HepG2 (cell line): ENCODE data around the gene DIPK1B. TPM values are rescaled to one million over a fixed set of nuclear protein-coding genes. Genes with fewer than 3 reads are reported as not detected.

ENCODE experiments used
- ATAC-seq: fragments of 200-7000 bp; cut with Tn5 transposase; 3 replicates; pipeline ENCODE4 v1.9.1; 2020; ENCODE audit warnings: mild to moderate bottlenecking, moderate library complexity
- BruUV-seq: library from RNA; stranded (reverse); fragments of 400-500 nt; replicated peaks from 2 replicates; lab custom pipeline; 2021; lab: Mats Ljungman, UMichigan
- CTCF ChIA-PET: fragments of 300-600 bp; formaldehyde crosslinking; extraction: SDS; loops from one replicate; lab custom pipeline; 2021; ENCODE audit warnings: low total read pairs, inconsistent platforms, low intra/inter-chr PET ratio; lab: Yijun Ruan, JAX
- POLR2A ChIA-PET: fragments of 350-600 bp; sonication (Branson Sonifier 250); formaldehyde crosslinking; loops from one replicate; lab custom pipeline; 2020; ENCODE audit warnings: antibody characterized with exemption, inconsistent platforms; lab: Yijun Ruan, JAX
- DNase-seq: peaks from one replicate; pipeline ENCODE4 v3.0.0-alpha.2; 2015; ENCODE audit warnings: low spot score
- FAIRE-seq: peaks from 3 replicates; lab custom pipeline; 2011; peaks lifted over from hg19 to GRCh38; lab: Jason Lieb, UNC
- H2AFZ ChIP-seq: one replicate; pipeline ENCODE4 v1.6.1; 2011; ENCODE audit warnings: low read length, inconsistent platforms
- H3K27ac ChIP-seq: fragments of 300-600 bp; 3 replicates; pipeline ENCODE4 v1.8.0; 2011; ENCODE audit warnings: mixed run types, mild to moderate bottlenecking, mixed read lengths, low read length, inconsistent platforms; ENCODE audit not compliant: insufficient read depth; ENCODE audit errors: extremely low read length
- H3K27me3 ChIP-seq, 2 experiments: fragments of 200-600 bp in 1 of 2; 2 replicates in 1 of 2; 3 replicates in 1 of 2; pipeline versions ENCODE4 v1.6.0 to v1.8.0; 2011; ENCODE audit warnings: low read length in 2 of 2, mild to moderate bottlenecking in 2 of 2, moderate library complexity in 2 of 2, inconsistent platforms in 1 of 2; ENCODE audit not compliant: insufficient read depth in 2 of 2, control insufficient read depth in 1 of 2
- H3K36me3 ChIP-seq, 2 experiments: fragments of 200-600 bp in 1 of 2; replicated peaks in 1 of 2; 2 replicates in 1 of 2; 3 replicates in 1 of 2; pipeline versions ENCODE4 v1.5.1 to v1.8.0; 2011; ENCODE audit warnings: low read length in 2 of 2, inconsistent platforms in 1 of 2; ENCODE audit not compliant: insufficient read depth in 2 of 2, control insufficient read depth in 1 of 2
- H3K4me1 ChIP-seq: 2 replicates; pipeline ENCODE4 v1.5.1; 2012; ENCODE audit warnings: low read length, inconsistent platforms; ENCODE audit not compliant: insufficient read depth
- H3K4me2 ChIP-seq: 2 replicates; pipeline ENCODE4 v1.6.0; 2011; ENCODE audit warnings: low read depth, low read length, inconsistent platforms
- H3K4me3 ChIP-seq, 3 experiments: fragments of 200-600 bp in 1 of 3; sonication (generic), shearing (Covaris generic) in 1 of 3; replicated peaks in 1 of 3; 2 replicates each; pipeline ENCODE4 v1.5.1; 2011 to 2016; ENCODE audit warnings: low read length in 3 of 3, inconsistent platforms in 2 of 3, low read depth in 2 of 3, mild to moderate bottlenecking in 2 of 3, control low read depth in 1 of 3, mixed read lengths in 1 of 3; ENCODE audit not compliant: insufficient read depth in 1 of 3
- H3K79me2 ChIP-seq: one replicate; pipeline ENCODE4 v1.6.1; 2011; ENCODE audit warnings: low read length, inconsistent platforms; ENCODE audit not compliant: insufficient read depth
- H3K9ac ChIP-seq: 2 replicates; pipeline ENCODE4 v1.6.0; 2011; ENCODE audit warnings: mild to moderate bottlenecking, low read depth, low read length, inconsistent platforms; ENCODE audit not compliant: insufficient read depth
- H3K9me3 ChIP-seq: 2 replicates; pipeline ENCODE4 v1.5.1; 2012; ENCODE audit warnings: mild to moderate bottlenecking, low read length
- H4K20me1 ChIP-seq: 2 replicates; pipeline ENCODE4 v1.6.0; 2011; ENCODE audit warnings: inconsistent platforms, mild to moderate bottlenecking, low read length, moderate library complexity; ENCODE audit not compliant: insufficient read depth
- FOXP1 ChIP-seq, 2 experiments: fragments of 450-650 bp in 1 of 2; IDR thresholded peaks; 2 replicates each; pipeline ENCODE4 v1.6.1; 2017 to 2018; ENCODE audit warnings: antibody characterized with exemption in 1 of 2
- HIVEP1 ChIP-seq: sonication (generic); formaldehyde crosslinking; IDR thresholded peaks from 2 replicates; pipeline ENCODE4 v1.4.0; 2020; ENCODE audit warnings: mild to moderate bottlenecking, missing genetic modification reagents
- LCORL ChIP-seq, 2 experiments: fragments of 450-650 bp in 1 of 2; sonication (generic) in 1 of 2; formaldehyde crosslinking in 1 of 2; IDR thresholded peaks; 2 replicates each; pipeline versions ENCODE4 v1.5.0 to v1.6.1; 2017 to 2020; ENCODE audit warnings: antibody characterized with exemption in 1 of 2, missing genetic modification reagents in 1 of 2
- NR2F6 ChIP-seq, 2 experiments: IDR thresholded peaks; 2 replicates each; pipeline ENCODE4 v1.6.1; 2016; ENCODE audit warnings: antibody characterized with exemption in 1 of 2, mild to moderate bottlenecking in 1 of 2
- PCBP1 ChIP-seq: fragments of 200-400 bp; formaldehyde crosslinking; IDR thresholded peaks from 2 replicates; pipeline ENCODE4 v1.6.1; 2017; ENCODE audit warnings: mild to moderate bottlenecking, low read depth, low read length, borderline replicate concordance
- PHF21A ChIP-seq: sonication (generic); formaldehyde crosslinking; IDR thresholded peaks from 2 replicates; pipeline ENCODE4 v1.5.0; 2020; ENCODE audit warnings: mild to moderate bottlenecking, missing genetic modification reagents
- POGK ChIP-seq: sonication (generic); formaldehyde crosslinking; conservative IDR thresholded peaks from 2 replicates; pipeline ENCODE4 v1.8.0; 2022; ENCODE audit warnings: mild to moderate bottlenecking, moderate library complexity, missing genetic modification reagents
- PRPF4 ChIP-seq: fragments of 200-400 bp; formaldehyde crosslinking; IDR thresholded peaks from 2 replicates; pipeline ENCODE4 v1.6.1; 2016; ENCODE audit warnings: low read length, low read depth; ENCODE audit not compliant: poor library complexity, severe bottlenecking
- ZFX ChIP-seq: sonication (generic); formaldehyde crosslinking; IDR thresholded peaks from 2 replicates; pipeline ENCODE4 v1.4.0; 2020; ENCODE audit warnings: mild to moderate bottlenecking, low read depth, missing genetic modification reagents, moderate library complexity
- ZKSCAN5 ChIP-seq: sonication (generic); formaldehyde crosslinking; IDR thresholded peaks from 2 replicates; pipeline ENCODE4 v1.5.1; 2020; ENCODE audit warnings: mild to moderate bottlenecking, missing genetic modification reagents
- ZNF121 ChIP-seq: sonication (generic); formaldehyde crosslinking; IDR thresholded peaks from 2 replicates; pipeline ENCODE4 v1.5.0; 2020; ENCODE audit warnings: mild to moderate bottlenecking, missing genetic modification reagents
- ZNF512B ChIP-seq: sonication (generic); formaldehyde crosslinking; IDR thresholded peaks from 2 replicates; pipeline ENCODE4 v1.5.1; 2020; ENCODE audit warnings: missing genetic modification reagents, mild to moderate bottlenecking, borderline replicate concordance
- ZSCAN12 ChIP-seq: sonication (generic); formaldehyde crosslinking; IDR thresholded peaks from 2 replicates; pipeline ENCODE4 v1.9.0; 2021; ENCODE audit warnings: mild to moderate bottlenecking, missing genetic modification reagents
- ZSCAN9 ChIP-seq: IDR thresholded peaks from 2 replicates; pipeline ENCODE4 v1.6.1; 2016; ENCODE audit warnings: borderline replicate concordance
- WGBS: methylation state at CpG from one replicate; pipeline ENCODE4 v1.1.6; 2017; ENCODE audit warnings: low lambda C conversion rate; 5-methylcytosine and 5-hydroxymethylcytosine counted together
- in situ Hi-C: cut with HindIII; loops from 2 replicates; pipeline ENCODE4 v1.10.0; 2017; ENCODE audit warnings: low pct_unique_long_range_greater_than_20kb; ENCODE audit not compliant: extremely low pct_ligation_motif_present
- intact Hi-C: fragments of 100-400 bp; cut with micrococcal nuclease; formaldehyde crosslinking; loops from one replicate; pipeline ENCODE4 v1.10.0; 2022; ENCODE audit not compliant: unreplicated experiment
- polyA plus RNA-seq, 8 experiments: library from polyadenylated mRNA; depleted of rRNA in 3 of 8; stranded (reverse) in 7 of 8; unstranded in 1 of 8; fragments of >200 nt; fragmentation: Illumina TruSeq in 4 of 8; extraction: Trizol in 4 of 8; gene quantifications; 2 replicates each; pipeline versions ENCODE4 v1.2.1 to v1.2.3, GENCODE V29; 2011 to 2016; ENCODE audit warnings: low read depth in 4 of 8, missing spikeins in 1 of 8, mixed read lengths in 1 of 8; ENCODE audit not compliant: insufficient read depth in 1 of 8
- total RNA-seq, 5 experiments: library from RNA; depleted of rRNA; stranded (reverse); fragments of >200 nt; fragmentation: Illumina TruSeq; extraction: Trizol; gene quantifications; 2 replicates each; pipeline ENCODE4 v1.2.3, GENCODE V29; 2016; ENCODE audit warnings: low read depth in 1 of 5

Gene DIPK1B
- total and polyA plus RNA-seq, 2 of the 13 experiments (the other 11 are each of a cell fraction or from before 2014, with no cell fraction given) = 0.18 to 3.9 TPM

- CTCF ChIA-PET = no interaction called here
- WGBS = 0% methylated on average over 1 of the region's 20 CpGs
- peaks cover 15 to 56% of the 10 kb centered on the region in 2 experiments for H3K27me3 ChIP-seq
- FAIRE-seq (no peak), DNase-seq (no peak), ATAC-seq (no peak)
- H3K4me2 ChIP-seq = peak overlapping the region; percentile 68
- TF ChIP-seq ZSCAN12 (CRISPR knock-in tag) = no peak
- TF ChIP-seq ZNF121 (CRISPR knock-in tag) = no peak
- no peak for TF ChIP-seq POGK (CRISPR knock-in tag)
- no peak for TF ChIP-seq ZNF512B
- TF ChIP-seq NR2F6 (IDR thresholded peaks at IDR 0.05) = no peak
- TF ChIP-seq NR2F6 (CRISPR knock-in tag; IDR thresholded peaks at IDR 0.05) = 0 out of 2 replicates have a peak, but pooled peaks have one; percentile 0
- no peak for TF ChIP-seq ZFX (CRISPR knock-in tag)
- TF ChIP-seq ZKSCAN5 (CRISPR knock-in tag) = no peak
- no peak for TF ChIP-seq LCORL (IDR thresholded peaks at IDR 0.05)
- TF ChIP-seq LCORL (CRISPR knock-in tag; IDR thresholded peaks at IDR 0.05) = no peak
- no peak for TF ChIP-seq ZSCAN9
- no peak for TF ChIP-seq PHF21A (CRISPR knock-in tag)
- TF ChIP-seq HIVEP1 = no peak
- TF ChIP-seq FOXP1 (IDR thresholded peaks at IDR 0.05) = no peak
- no peak for TF ChIP-seq FOXP1 (CRISPR knock-in tag; IDR thresholded peaks at IDR 0.05)
- TF ChIP-seq PCBP1 = 0 out of 2 replicates have a peak, but pooled peaks have one; percentile 1
- TF ChIP-seq PRPF4 = no peak
- no peak overlapping the region for H3K27ac ChIP-seq
- no peaks in the 10 kb centered on the region for H3K9me3 ChIP-seq
- H3K4me1 ChIP-seq = peaks cover 49% of the 10 kb centered on the region
- H3K36me3 ChIP-seq = no peaks in the 10 kb centered on the region
- intact Hi-C loops (no loop called here), in situ Hi-C loops (no loop called here)
- H4K20me1 ChIP-seq = no peaks in the 10 kb centered on the region
- no TSS peak for BruUV-seq
- H3K79me2 ChIP-seq = no peaks in the 10 kb centered on the region
- H3K9ac ChIP-seq = peak overlapping the region; percentile 54; the same call in 1 of the 2 replicates
- H3K4me3 ChIP-seq = peak overlapping the region; percentile 42 to 75 (median 57); a peak in 5 of 6 replicates
- POLR2A ChIA-PET = interaction anchor here (1.6 kb wide), 1 partner anchor 11 kb away, joined by 4 read pairs; no protein-coding TSS in a partner anchor
- H2AFZ ChIP-seq = no peak overlapping the region
Measured at GRCh38 chr9:136686534-136686793, 25.9 kb upstream of the DIPK1B start.
